Dendritic cell treated with granulocyte-macrophage colony-stimulating factor and Interleukin-4, amounts not matched to agents 40 ng/mL and 50 ng/mL, for 4 days (primary cell): ENCODE measurements around the gene NFIL3.
A peak's percentile ranks its signal among the peaks of the same experiment; 100 is the strongest.

ENCODE experiments used
- H3K27ac Mint-ChIP-seq: one replicate; pipeline ENCODE4 v1.8.0; 2022; ENCODE audit warnings: mild to moderate bottlenecking, mixed read lengths
- H3K27me3 Mint-ChIP-seq: one replicate; pipeline ENCODE4 v1.8.0; 2022; ENCODE audit warnings: mild to moderate bottlenecking, mixed read lengths
- H3K36me3 Mint-ChIP-seq: one replicate; pipeline ENCODE4 v1.8.0; 2022; ENCODE audit warnings: low read depth, mixed read lengths
- H3K4me1 Mint-ChIP-seq: one replicate; pipeline ENCODE4 v1.8.0; 2022; ENCODE audit warnings: low read depth, mixed read lengths
- H3K4me3 Mint-ChIP-seq: one replicate; pipeline ENCODE4 v1.8.0; 2022; ENCODE audit warnings: mild to moderate bottlenecking, moderate library complexity, mixed read lengths
- H3K9me3 Mint-ChIP-seq: one replicate; pipeline ENCODE4 v1.8.0; 2022; ENCODE audit warnings: mixed read lengths
- intact Hi-C: fragments of 100-400 bp; cut with micrococcal nuclease; formaldehyde crosslinking; loops from one replicate; pipeline ENCODE4 v1.15.0; 2022

NFIL3 gene

DNA sequence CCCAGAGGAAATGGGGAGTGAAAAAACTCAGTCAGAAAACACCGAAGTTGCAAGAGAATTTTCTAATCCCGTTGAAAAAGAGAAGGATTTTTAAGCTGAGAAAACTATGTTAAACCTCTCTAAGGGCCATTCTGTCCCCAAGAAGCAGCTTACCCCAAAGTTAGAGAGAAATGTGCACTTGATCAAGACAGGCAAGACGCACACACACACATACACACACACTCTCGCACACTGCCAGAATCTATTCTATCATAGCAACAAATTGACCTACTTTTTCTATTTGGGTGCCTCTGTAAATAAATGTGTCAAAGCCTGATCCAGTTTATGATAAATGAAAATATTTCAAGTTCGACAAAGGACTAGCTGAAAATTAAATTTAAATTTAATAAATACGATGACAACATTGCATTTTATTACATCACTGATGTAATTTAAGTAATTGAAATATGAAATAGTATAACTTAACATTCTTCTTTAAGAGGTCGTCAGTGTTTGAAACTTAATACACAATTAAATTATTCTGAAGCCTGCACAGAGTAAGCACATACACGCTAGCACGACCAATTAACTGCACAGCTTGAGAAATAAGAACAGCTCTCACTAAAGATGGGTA, 5.9 kb downstream of the NFIL3 start:
- peaks cover 61% of the 10 kb centered on the region for H3K36me3 Mint-ChIP-seq
- peaks cover 64% of the 10 kb centered on the region for H3K4me1 Mint-ChIP-seq
- no peaks in the 10 kb centered on the region for H3K27me3 Mint-ChIP-seq
- H3K4me3 Mint-ChIP-seq = no peak overlapping the region
- peak overlapping the region; percentile 46 for H3K27ac Mint-ChIP-seq
- no peaks in the 10 kb centered on the region for H3K9me3 Mint-ChIP-seq
- intact Hi-C loops = loop anchor here (5.0 kb wide), 1 partner anchor 55 kb away; the partner anchor contains the start of gene AUH

DNA sequence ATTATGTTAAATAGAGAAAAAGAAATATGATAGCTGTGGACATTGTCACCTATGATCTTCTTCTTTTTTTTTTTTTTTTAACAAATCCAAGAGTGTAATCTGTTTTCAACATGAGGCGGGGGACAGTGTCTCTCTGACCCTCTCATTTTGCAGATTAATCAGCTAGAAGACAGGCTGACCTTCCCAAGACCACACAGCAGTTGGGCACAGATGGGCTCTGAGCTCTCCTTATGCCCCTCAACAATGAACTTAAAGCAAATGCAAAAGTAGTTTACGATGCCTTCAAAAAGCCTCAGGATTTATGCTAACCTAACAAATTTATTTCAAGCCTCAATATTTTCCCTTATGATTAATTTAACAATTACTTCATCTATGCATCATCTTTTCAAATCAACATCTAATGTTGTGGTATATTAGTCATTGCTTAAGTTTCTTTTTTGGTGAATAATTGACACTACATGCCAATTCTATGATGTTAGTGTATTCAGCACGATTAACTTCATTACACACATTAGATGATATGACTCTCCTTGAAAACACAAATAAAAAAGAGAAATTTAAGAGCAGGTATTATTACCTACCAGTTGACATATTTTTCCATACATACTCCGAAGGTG, 7.4 kb downstream of the NFIL3 start:
- Mint-ChIP-seq H3K4me3 (no peak overlapping the region), H3K27ac (peak overlapping the region; percentile 75), H3K36me3 (peaks cover 54% of the 10 kb centered on the region), H3K4me1 (peaks cover 68% of the 10 kb centered on the region), H3K9me3 (no peaks in the 10 kb centered on the region), H3K27me3 (no peaks in the 10 kb centered on the region)
- intact Hi-C loops = loop anchor here (5.0 kb wide), 1 partner anchor 54 kb away; the partner anchor contains the start of gene AUH

DNA sequence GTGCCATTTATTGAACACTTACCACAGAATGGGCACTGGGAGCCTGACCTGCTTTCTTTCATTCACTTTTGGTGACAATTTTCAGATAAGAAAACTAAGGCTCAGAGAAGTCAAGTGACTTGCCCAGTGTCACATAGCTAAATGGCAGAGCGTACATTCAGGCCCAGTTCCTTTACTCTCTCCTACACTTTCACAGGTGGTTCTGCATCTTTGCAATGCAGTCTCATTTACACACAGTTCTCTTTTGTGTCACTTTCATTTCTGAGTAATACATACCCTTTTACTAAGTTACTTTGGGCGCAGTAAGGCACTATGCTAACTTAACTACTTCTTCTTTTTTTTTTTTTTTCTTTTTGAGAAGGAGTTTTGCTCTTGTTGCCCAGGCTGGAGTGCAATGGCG, 8.3 kb downstream of the NFIL3 start:
- peak overlapping the region; percentile 75 for H3K27ac Mint-ChIP-seq
- H3K36me3 Mint-ChIP-seq = peaks cover 55% of the 10 kb centered on the region
- peaks cover 73% of the 10 kb centered on the region for H3K4me1 Mint-ChIP-seq
- H3K4me3 Mint-ChIP-seq = no peak overlapping the region
- H3K9me3 Mint-ChIP-seq = no peaks in the 10 kb centered on the region
- no peaks in the 10 kb centered on the region for H3K27me3 Mint-ChIP-seq
- intact Hi-C loops = loop anchor here (5.0 kb wide), 1 partner anchor 53 kb away; the partner anchor contains the start of gene AUH

DNA sequence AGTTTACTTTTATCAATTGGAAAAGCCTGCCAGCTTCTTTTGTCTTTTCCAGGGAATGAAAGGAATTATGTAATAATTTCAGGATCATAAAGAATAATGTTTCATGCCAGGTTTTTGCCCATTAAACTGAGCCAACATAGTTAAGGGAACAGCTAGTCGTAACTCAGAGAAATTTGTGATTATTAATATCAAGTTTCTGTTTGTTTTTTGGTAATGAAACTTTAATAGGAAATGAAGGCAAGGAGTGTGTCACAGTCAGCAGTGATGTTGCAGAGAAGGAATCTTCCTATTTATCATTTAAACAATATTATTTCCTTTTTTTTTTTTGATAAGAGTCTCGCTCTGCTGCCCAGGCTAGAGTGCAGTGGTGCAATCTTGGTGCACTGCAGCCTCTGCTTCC, 10.7 kb downstream of the NFIL3 start:
- Mint-ChIP-seq H3K27ac (peak overlapping the region; percentile 75), H3K27me3 (no peaks in the 10 kb centered on the region), H3K4me1 (peaks cover 71% of the 10 kb centered on the region)

DNA sequence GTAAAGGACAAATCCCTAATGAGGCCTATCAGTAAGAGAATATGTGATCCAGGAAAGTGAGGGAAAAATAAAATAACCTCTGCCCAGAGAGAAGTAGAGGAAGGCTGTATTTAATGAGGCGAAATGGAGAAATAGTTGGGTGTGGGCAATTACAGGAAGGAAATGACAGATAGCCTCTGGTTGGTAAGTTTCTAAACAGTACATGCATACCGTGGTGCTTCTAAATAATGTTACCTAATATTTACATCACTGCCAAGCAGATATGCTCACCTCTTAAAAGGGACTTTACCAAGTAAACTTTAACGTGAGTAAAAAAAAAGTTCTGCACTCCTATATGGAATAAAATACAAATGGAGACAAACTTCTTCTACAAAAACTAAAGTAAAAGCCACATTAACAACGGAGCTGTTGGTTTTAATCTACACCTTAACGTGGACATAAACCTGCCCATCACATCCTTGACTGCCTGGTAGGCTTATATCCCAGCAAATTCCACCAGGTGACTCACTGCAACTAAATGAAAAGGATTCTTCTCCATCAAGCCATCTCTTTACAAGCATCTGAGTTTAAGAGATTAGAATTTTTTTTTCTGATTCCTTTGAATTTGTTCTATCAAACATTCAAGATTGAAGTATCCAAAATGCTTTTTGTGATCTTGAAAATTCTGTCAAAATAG, 12.4 kb downstream of the NFIL3 start:
- H3K4me3 Mint-ChIP-seq = peak overlapping the region; percentile 50
- H3K27ac Mint-ChIP-seq = peak overlapping the region; percentile 31
- no peaks in the 10 kb centered on the region for H3K9me3 Mint-ChIP-seq
- H3K36me3 Mint-ChIP-seq = peaks cover 82% of the 10 kb centered on the region
- intact Hi-C loops = no loop called here
- H3K27me3 Mint-ChIP-seq = no peaks in the 10 kb centered on the region
- peaks cover 65% of the 10 kb centered on the region for H3K4me1 Mint-ChIP-seq

More for the DNA sequence above, 10.7 kb downstream of the NFIL3 start:
- Mint-ChIP-seq H3K36me3 (peaks cover 65% of the 10 kb centered on the region), H3K9me3 (no peaks in the 10 kb centered on the region), H3K4me3 (no peak overlapping the region)
- intact Hi-C loops = no loop called here

DNA sequence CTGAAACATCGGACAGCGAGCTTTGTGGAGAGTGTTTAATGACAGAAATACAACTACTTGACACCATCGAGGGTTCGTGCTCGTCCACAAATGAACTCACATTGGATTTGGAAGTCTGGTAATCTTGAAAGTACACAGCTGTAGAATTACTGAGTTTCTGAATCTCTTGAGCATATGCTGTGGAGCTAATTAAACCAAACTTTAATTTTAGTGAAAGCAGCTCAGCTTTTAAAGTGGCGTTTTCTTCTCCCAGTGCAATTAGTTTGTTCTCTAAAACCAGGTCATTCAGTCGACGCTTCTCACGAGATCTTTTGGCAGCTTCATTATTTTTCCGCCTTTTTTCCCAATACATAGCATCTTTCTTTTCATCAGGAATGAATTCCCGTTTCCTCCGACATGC, 13.5 kb downstream of the NFIL3 start:
- intact Hi-C loops = no loop called here
- Mint-ChIP-seq H3K4me3 (no peak overlapping the region), H3K4me1 (peaks cover 60% of the 10 kb centered on the region), H3K36me3 (peaks cover 87% of the 10 kb centered on the region), H3K9me3 (no peaks in the 10 kb centered on the region), H3K27ac (peak overlapping the region; percentile 31), H3K27me3 (no peaks in the 10 kb centered on the region)

DNA sequence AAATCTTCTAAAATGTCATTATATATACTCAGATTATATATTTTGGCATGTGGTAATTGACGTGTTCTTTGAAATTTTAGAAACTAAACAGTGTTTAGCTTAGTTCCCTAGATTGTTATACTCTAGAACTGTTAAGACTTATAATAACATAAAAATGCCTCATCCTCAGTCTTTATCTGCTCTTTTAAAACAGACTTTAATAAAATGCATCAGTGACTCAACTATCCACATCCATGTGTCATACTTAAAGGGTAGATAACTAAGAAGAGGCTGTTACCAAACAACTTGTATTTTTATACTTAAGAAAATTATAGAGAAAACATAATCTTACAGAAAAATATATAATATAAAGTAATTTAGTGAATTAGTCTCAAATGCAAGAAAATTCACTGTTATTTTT, 15.2 kb downstream of the NFIL3 start:
- peaks cover 59% of the 10 kb centered on the region for H3K4me1 Mint-ChIP-seq
- H3K27me3 Mint-ChIP-seq = no peaks in the 10 kb centered on the region
- no peak overlapping the region for H3K27ac Mint-ChIP-seq
- H3K4me3 Mint-ChIP-seq = no peak overlapping the region
- intact Hi-C loops = no loop called here
- no peaks in the 10 kb centered on the region for H3K9me3 Mint-ChIP-seq
- peaks cover 73% of the 10 kb centered on the region for H3K36me3 Mint-ChIP-seq

DNA sequence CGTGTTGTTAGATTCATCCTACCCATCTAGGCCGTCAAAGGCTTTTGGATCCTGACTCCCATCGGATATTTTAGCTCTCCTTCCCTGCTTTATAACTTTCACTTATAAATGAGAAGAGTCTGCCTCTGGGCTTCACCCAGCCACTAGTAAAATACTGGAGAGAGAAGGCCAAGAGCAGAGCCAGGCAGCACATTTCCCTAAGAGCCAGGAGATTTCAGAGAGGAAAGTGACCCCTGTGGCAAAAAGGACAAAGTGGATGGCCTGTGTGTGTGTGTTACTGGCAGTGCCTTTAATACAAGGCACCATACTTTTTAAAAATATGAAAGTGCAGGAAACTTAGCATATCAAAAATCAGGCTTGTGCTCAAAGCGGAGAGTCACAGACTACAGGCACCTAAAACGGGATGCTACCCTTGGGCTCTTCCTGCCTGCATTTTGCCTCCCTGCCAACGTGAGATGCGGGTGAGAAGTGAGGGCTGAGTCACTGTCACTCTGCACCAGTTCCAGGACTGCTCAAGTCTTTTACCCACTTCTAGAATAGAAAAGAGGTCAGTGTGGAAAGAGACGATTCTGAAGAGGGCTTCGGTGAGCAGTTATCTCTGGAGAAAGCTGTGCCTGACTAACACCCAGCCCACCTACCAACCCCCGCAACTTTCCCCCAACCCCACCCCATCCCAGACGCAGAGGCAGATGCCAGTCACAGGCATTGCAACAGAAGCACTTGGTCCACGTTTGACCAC, 15.9 kb downstream of the NFIL3 start:
- Mint-ChIP-seq H3K4me3 (no peak overlapping the region), H3K4me1 (peaks cover 61% of the 10 kb centered on the region), H3K27ac (no peak overlapping the region), H3K36me3 (peaks cover 66% of the 10 kb centered on the region), H3K27me3 (no peaks in the 10 kb centered on the region), H3K9me3 (no peaks in the 10 kb centered on the region)
- intact Hi-C loops = no loop called here

DNA sequence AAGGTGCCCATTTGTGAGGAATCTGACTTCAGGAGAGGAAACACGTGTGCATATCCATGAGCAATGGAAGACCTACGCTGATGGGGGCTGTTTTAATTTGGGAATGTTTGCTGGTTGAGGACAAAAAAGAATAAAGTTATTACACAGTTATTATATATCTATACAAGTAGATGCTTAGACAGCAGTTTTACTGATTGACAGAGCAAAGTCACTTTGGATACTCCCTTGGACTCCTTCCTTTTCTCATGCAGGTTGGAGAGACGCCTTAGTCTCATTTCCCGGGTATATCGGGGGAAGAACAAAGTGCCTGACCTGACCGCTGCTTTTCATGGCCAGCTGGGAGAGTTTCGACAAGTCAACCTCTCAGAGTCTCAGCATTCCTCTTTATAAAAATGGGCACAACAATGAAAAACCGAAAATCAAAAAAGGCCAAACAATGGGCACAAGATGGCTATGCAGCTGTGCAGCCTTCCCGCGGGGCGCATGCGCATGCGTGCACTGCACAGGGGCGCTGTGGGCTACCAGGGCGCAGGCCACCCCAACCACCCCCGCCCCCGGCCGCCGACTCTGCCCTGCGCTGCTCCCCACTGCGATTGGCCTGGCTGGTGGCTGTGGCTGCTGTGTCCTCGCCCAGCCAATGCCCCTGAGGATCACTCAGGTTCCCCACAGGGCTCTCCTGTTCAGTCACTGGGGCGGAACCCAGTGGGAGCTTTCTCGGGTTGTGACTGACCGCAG, 18.1 kb downstream of the NFIL3 start:
- intact Hi-C loops = no loop called here
- Mint-ChIP-seq H3K36me3 (peaks cover 52% of the 10 kb centered on the region), H3K9me3 (no peaks in the 10 kb centered on the region), H3K27me3 (no peaks in the 10 kb centered on the region), H3K4me1 (peaks cover 56% of the 10 kb centered on the region), H3K27ac (peak overlapping the region; percentile 30), H3K4me3 (no peak overlapping the region)

DNA sequence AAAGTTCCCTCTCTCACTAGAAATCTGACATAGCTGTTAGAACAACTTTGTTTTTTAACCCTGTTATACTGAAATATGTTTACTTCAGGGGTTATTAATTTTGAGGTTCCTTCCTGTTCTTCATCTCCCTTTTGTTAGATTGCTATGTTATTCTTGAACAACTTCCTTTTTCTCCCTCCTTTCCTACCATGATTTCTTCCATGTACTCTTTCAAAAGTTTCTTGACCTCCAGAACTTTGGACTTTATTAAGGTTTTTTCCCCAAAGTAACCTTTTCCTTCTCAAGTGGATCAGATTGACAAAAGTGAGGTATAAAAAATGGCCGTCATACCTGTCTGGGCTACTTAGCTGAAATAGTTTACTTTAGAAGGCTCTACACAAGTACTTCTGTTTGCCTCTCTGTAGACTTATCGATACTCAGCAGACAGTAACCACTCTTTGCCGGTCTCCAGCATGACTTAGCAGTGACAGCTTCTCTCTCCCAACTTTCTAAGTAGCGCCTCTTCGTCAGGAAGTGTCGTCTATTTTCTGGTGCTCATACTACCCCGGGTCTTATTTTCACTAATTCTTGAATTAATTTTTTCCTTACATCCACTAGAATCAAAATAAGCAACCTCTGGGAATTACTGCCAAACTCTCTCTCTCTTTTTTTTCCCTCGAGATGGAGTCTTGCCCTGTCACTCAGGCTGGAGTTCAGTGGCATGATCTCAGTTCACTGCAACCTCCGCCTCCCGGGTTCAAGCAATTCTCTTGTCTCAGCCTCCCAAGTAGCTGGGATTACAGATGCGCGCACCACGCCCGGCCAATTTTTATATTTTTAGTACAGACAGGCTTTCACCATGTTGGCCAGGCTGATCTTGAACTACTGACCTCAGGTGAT, 19.7 kb downstream of the NFIL3 start:
- peaks cover 36% of the 10 kb centered on the region for H3K36me3 Mint-ChIP-seq

DNA sequence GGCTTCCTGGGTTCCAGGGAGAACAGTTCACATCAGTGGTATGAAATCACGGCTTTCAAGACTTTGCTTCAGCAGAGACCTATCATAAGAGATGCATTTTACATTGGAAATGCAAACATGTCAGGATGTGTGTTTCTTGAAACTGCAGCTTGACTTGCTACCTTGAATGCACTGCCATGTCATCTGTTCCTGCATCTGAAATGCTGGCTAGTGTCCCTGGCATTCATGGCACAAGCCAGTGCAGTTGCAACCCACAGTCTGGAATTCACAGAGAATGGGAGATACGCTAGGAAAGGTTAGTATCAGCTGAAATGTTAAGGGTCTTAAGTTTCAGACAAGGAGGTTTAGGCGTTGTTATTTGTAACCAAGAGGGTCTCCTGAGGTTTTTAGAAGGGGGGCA, 24.7 kb downstream of the NFIL3 start:
- H3K4me3 Mint-ChIP-seq = no peak overlapping the region
- no peaks in the 10 kb centered on the region for H3K9me3 Mint-ChIP-seq
- intact Hi-C loops = no loop called here
- H3K27ac Mint-ChIP-seq = no peak overlapping the region
- H3K27me3 Mint-ChIP-seq = peaks cover 1% of the 10 kb centered on the region
- H3K4me1 Mint-ChIP-seq = peaks cover 37% of the 10 kb centered on the region
- H3K36me3 Mint-ChIP-seq = no peaks in the 10 kb centered on the region

More for the DNA sequence above, 19.7 kb downstream of the NFIL3 start:
- peak overlapping the region; percentile 67 for H3K27ac Mint-ChIP-seq
- intact Hi-C loops = no loop called here
- no peaks in the 10 kb centered on the region for H3K27me3 Mint-ChIP-seq
- H3K4me1 Mint-ChIP-seq = peaks cover 42% of the 10 kb centered on the region
- H3K4me3 Mint-ChIP-seq = no peak overlapping the region
- no peaks in the 10 kb centered on the region for H3K9me3 Mint-ChIP-seq

DNA sequence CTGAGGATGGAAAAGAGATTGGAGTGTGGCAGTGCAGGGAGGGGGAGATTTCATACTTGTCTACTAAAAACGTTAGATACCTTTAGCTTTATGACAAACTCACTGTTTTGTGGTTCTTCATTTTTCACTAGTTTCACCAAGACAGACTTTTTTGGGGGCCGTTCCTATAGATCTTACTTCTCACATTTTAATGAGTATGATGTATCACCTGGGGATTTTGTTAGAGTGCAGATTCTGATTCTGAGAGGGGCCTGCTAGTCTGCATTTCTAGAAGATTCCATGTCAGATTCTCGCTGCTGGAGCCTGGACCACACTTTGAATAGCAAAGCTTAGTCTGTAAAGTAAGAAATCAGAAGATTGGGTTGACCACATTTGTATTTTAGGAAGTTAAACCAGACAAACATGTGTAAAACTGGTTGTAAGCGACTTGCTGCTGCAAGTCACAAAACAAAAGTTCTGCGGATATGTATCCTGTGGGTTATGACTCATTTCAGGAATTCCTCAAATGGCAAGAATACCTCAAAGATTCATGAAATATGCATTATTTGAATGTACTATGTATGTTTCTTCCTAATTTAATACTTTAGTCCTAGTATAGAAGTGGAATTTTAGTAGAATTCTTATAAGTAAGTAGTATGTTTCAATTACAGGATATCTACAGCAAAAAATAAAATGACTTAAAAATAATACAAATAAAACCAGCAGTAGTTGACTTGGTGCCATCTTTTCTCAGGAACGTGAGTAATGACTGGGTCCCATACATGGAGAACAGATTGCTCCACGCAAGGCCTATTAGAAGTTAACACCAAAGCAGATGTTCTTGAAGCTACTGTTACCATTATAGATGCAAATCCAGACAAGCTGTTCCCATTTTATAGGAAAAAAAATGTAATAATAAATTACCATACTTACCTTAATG, 27.8 kb downstream of the NFIL3 start:
- H3K4me3 Mint-ChIP-seq = peak overlapping the region; percentile 58
- peaks cover 18% of the 10 kb centered on the region for H3K4me1 Mint-ChIP-seq
- H3K27ac Mint-ChIP-seq = peak overlapping the region; percentile 83
- H3K36me3 Mint-ChIP-seq = no peaks in the 10 kb centered on the region
- H3K27me3 Mint-ChIP-seq = peaks cover 1% of the 10 kb centered on the region
- H3K9me3 Mint-ChIP-seq = no peaks in the 10 kb centered on the region
- intact Hi-C loops = no loop called here
